Thyroid gland (tissue), 4 donors: ENCODE measurements around the gene RFTN1. TPM values are rescaled to one million over a fixed set of nuclear protein-coding genes. Genes with fewer than 3 reads are reported as not detected.

ENCODE experiments used
- DNase-seq, 2 donors: peaks; one replicate each; pipeline ENCODE4 v3.0.0-alpha.2; 2019
- H3K27ac ChIP-seq, 3 donors: fragments of 200-600 bp; sonication (generic); 1 replicate in 2 of 3; 2 replicates in 1 of 3; pipeline ENCODE4 v1.5.1; 2016 to 2019; ENCODE audit warnings: mild to moderate bottlenecking in 1 of 3, moderate library complexity in 1 of 3
- H3K27me3 ChIP-seq: fragments of 200-600 bp; sonication (generic); one replicate; pipeline ENCODE4 v1.5.1; 2019
- H3K36me3 ChIP-seq, 2 donors: fragments of 200-600 bp; sonication (generic); one replicate each; pipeline ENCODE4 v1.5.1; 2016 to 2019
- H3K4me1 ChIP-seq, 2 donors: fragments of 200-600 bp; sonication (generic); one replicate each; pipeline ENCODE4 v1.5.1; 2017 to 2019
- H3K4me3 ChIP-seq, 3 donors: fragments of 200-600 bp; sonication (generic); replicated peaks in 1 of 3; 1 replicate in 2 of 3; 2 replicates in 1 of 3; pipeline ENCODE4 v1.5.1; 2016; ENCODE audit warnings: mild to moderate bottlenecking in 1 of 3
- H3K9me3 ChIP-seq: fragments of 200-600 bp; sonication (generic); one replicate; pipeline ENCODE4 v1.5.1; 2017
- POLR2A ChIP-seq, 2 donors: fragments of 450-650 bp; IDR thresholded peaks; one replicate each; pipeline ENCODE4 v1.6.1; 2017; ENCODE audit warnings: antibody characterized with exemption in 2 of 2, mild to moderate bottlenecking in 2 of 2, moderate library complexity in 1 of 2
- WGBS, 2 donors: methylation state at CpG; one replicate each; pipeline ENCODE4 v1.1.5; 2017; 5-methylcytosine and 5-hydroxymethylcytosine counted together
- intact Hi-C: fragments of 100-400 bp; cut with DNase I; formaldehyde crosslinking; loops from one replicate; pipeline ENCODE4 v1.15.1; 2023
- total RNA-seq, 4 donors: library from RNA; depleted of rRNA; stranded (reverse); fragments of >200 nt; gene quantifications; one replicate each; pipeline ENCODE4 v1.2.3, GENCODE V29; 2016
- TF ChIP-seq, protein P1 (sequence below), 6 experiments: fragments of 200-600 bp in 3 of 6; fragments of 450-650 bp in 3 of 6; sonication (generic) in 3 of 6; IDR thresholded peaks; one replicate each; pipeline ENCODE4 v1.5.1; 2016 to 2019; ENCODE audit warnings: antibody characterized with exemption in 6 of 6, mild to moderate bottlenecking in 2 of 6, inconsistent platforms in 1 of 6, moderate library complexity in 1 of 6

The RFTN1 gene
- total RNA-seq, 4 donors from 2014 or later, result 110 to 239 (median 153) TPM

DNA sequence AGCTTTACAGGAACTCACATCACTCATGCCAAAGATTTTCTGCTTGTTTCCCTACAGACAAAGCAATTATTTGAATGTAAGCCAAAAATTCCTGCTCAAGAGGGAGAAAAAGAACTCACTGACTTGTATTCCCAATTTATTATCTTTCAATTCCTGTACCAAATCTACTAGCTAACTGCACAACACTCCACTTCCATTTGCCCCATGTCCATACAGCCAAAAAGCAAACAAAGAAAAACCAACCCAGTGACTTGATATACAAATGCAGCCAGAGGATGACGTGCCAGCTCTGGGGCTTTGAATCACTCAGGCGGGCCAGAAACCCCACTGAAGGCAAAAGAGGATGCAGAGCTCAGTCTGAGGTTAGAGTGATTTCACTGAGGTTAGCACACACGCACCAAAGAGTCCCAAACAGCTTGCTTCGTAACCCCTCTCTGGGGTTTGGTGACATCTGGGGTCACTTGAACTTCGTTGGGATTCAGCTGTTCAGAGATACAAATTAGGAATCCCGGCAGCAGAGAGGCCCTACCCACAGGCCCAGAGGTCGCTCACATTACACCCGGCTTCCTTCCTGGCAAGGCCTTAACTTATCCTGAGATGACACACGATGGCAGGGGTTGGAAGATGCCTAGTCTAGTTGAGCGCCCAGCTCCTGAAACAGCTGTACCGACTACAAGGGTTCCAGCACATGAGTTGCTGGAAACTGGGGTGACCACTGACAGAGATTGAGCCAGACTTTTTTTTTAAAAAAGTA, 1.6 kb downstream of the RFTN1 start:
- Histone ChIP-seq H3K27me3 (no peaks in the 10 kb centered on the region), H3K36me3 (no peaks in the 10 kb centered on the region), H3K4me3 (peak overlapping the region in 2 of 3 donors; percentile 86 to 90), H3K27ac (peak overlapping the region; percentile 92 to 94 (median 93)), H3K9me3 (no peaks in the 10 kb centered on the region), H3K4me1 (peaks cover 53 to 69% of the 10 kb centered on the region in 2 donors)
- peak in 1 of 2 donors; percentile 60 for TF ChIP-seq POLR2A (IDR thresholded peaks at IDR 0.05)
- TF ChIP-seq, protein P1, sequence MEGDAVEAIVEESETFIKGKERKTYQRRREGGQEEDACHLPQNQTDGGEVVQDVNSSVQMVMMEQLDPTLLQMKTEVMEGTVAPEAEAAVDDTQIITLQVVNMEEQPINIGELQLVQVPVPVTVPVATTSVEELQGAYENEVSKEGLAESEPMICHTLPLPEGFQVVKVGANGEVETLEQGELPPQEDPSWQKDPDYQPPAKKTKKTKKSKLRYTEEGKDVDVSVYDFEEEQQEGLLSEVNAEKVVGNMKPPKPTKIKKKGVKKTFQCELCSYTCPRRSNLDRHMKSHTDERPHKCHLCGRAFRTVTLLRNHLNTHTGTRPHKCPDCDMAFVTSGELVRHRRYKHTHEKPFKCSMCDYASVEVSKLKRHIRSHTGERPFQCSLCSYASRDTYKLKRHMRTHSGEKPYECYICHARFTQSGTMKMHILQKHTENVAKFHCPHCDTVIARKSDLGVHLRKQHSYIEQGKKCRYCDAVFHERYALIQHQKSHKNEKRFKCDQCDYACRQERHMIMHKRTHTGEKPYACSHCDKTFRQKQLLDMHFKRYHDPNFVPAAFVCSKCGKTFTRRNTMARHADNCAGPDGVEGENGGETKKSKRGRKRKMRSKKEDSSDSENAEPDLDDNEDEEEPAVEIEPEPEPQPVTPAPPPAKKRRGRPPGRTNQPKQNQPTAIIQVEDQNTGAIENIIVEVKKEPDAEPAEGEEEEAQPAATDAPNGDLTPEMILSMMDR (IDR thresholded peaks at IDR 0.05), result no peak
- peak; percentile 70 to 82 for DNase-seq
- intact Hi-C loops, result no loop called here
- 8 to 24% methylated on average over 3 to 10 of the region's 11 CpGs for whole genome bisulfite sequencing, 2 donors

- 90 to 91% methylated on average over 3 of the region's 3 CpGs for WGBS, 2 donors
- Histone ChIP-seq H3K27me3 (no peaks in the 10 kb centered on the region), H3K9me3 (no peaks in the 10 kb centered on the region), H3K27ac (peak overlapping the region; percentile 92 to 94 (median 93)), H3K4me3 (no peak overlapping the region), H3K36me3 (no peaks in the 10 kb centered on the region), H3K4me1 (peaks cover 50 to 72% of the 10 kb centered on the region in 2 donors)
- no peak for TF ChIP-seq POLR2A (IDR thresholded peaks at IDR 0.05)
- TF ChIP-seq, protein P1 (IDR thresholded peaks at IDR 0.05), result no peak
- intact Hi-C loops, result no loop called here
- no peak for DNase-seq
These were observed 2.7 kb downstream of the RFTN1 start for GRCh38 chr3:16510620-16511319.

DNA sequence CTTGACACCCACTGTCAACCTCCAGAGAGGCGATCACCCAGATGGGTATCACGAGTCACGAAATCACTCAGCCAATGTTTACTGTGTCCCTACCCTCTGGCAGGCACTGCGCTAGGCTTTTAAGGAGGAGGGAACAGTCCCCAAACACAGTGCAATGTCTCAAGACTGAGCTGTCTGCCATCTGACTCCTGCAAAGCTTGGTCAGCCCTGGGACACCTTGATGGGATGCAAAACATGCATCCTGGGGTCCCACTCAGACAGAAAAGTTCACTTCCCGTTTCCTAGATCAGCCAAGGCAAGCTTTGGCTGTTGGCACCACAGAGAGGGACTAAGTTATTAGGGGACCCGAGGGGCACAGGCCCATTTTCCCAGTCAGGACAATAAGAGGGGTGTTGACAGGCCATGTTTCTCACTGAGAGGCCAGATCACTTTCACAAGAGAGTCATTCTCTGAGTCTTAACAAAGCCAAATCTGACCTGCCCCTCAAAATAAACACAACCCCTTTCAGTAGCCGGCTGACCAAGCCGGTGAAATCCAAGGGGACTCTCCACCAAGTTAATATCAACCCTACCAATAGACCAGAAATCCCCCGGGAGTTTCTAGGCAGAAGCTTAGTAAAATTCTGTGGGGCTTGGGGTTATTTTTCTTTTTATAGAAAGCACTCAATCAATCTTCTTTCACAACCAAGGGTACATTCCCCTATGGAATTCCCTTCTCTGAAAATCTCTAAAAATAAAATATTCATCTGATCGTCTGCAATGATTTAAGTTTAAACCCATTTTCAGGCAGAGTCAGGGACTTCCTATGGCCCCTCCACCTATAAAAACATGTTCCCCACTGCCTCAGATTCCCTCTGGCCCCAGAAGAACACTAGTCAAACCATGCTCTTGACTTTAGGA, 3.5 kb downstream of the RFTN1 start:
- H3K9me3 ChIP-seq, result no peaks in the 10 kb centered on the region
- H3K27me3 ChIP-seq, result no peaks in the 10 kb centered on the region
- H3K4me3 ChIP-seq, result no peak overlapping the region
- H3K36me3 ChIP-seq, result no peaks in the 10 kb centered on the region
- WGBS, 2 donors, result 41 to 47% methylated on average over 9 to 10 of the region's 10 CpGs
- H3K4me1 ChIP-seq, result peaks cover 50 to 71% of the 10 kb centered on the region in 2 donors
- peak overlapping the region; percentile 92 to 94 (median 93) for H3K27ac ChIP-seq
- TF ChIP-seq, protein P1 (IDR thresholded peaks at IDR 0.05), result no peak
- peak in 1 of 2 donors; percentile 25 for TF ChIP-seq POLR2A (IDR thresholded peaks at IDR 0.05)
- intact Hi-C loops, result no loop called here
- DNase-seq, result peak; percentile 52 to 58

DNA sequence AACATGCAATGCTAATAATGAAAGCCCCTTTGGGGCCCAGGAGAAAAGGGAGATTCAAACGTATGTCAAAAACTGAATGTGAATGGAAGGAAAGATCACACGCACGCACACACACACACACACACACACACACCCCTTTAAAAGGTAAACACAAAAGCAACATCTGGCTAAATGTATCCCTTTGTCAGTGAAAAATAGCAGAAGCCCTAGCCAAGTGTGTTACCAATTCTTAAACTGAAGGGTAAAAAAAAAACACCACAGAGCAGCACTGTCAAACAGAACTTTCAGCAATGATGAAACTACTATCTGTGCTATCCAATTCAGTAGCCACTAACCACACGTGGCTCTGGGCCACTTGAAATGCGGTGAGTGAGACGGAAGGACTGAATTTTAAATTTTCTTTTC, 4.9 kb downstream of the RFTN1 start:
- DNase-seq, result peak in 1 of 2 donors; percentile 45
- intact Hi-C loops, result no loop called here
- Histone ChIP-seq H3K36me3 (no peaks in the 10 kb centered on the region), H3K4me1 (peaks cover 44 to 61% of the 10 kb centered on the region in 2 donors), H3K27me3 (no peaks in the 10 kb centered on the region), H3K9me3 (no peaks in the 10 kb centered on the region), H3K4me3 (no peak overlapping the region), H3K27ac (peak overlapping the region; percentile 70 to 94 (median 92))
- TF ChIP-seq, protein P1 (IDR thresholded peaks at IDR 0.05), result no peak
- no peak for TF ChIP-seq POLR2A (IDR thresholded peaks at IDR 0.05)
- WGBS, 2 donors, result 53 to 54% methylated on average over 6 of the region's 6 CpGs
